Type B pancreatic cell (in vitro differentiated cells): Measurements from ENCODE around the gene DOCK4. TPM values are rescaled to one million over a fixed set of nuclear protein-coding genes. Genes with fewer than 3 reads are reported as not detected.

Source experiments
- DNase-seq: peaks from one replicate; pipeline ENCODE4 v3.0.0; 2021; ENCODE audit warnings: mixed read lengths; ENCODE audit not compliant: unreplicated experiment; ENCODE audit errors: extremely low spot score
- H3K27ac Mint-ChIP-seq: 2 replicates; pipeline ENCODE4 v1.8.0; 2021; ENCODE audit warnings: mild to moderate bottlenecking, mixed read lengths
- H3K27me3 Mint-ChIP-seq: 2 replicates; pipeline ENCODE4 v1.8.0; 2021; ENCODE audit warnings: mixed read lengths
- H3K36me3 Mint-ChIP-seq: 2 replicates; pipeline ENCODE4 v1.8.0; 2021; ENCODE audit warnings: mixed read lengths
- H3K4me1 Mint-ChIP-seq: one replicate; pipeline ENCODE4 v1.8.0; 2021; ENCODE audit warnings: mixed read lengths; ENCODE audit not compliant: unreplicated experiment
- H3K4me3 Mint-ChIP-seq: 2 replicates; pipeline ENCODE4 v1.8.0; 2021; ENCODE audit warnings: mild to moderate bottlenecking, mixed read lengths
- H3K9me3 Mint-ChIP-seq: 2 replicates; pipeline ENCODE4 v1.8.0; 2021; ENCODE audit warnings: mixed read lengths
- CTCF ChIP-seq: fragments of 200-600 bp; sonication (generic); conservative IDR thresholded peaks from 2 replicates; pipeline ENCODE4 v1.5.0; 2021; ENCODE audit warnings: antibody characterized with exemption, mild to moderate bottlenecking
- total RNA-seq: library from RNA; stranded (reverse); gene quantifications from 2 replicates; pipeline ENCODE4 v1.2.1, GENCODE V29; 2021; ENCODE audit warnings: low replicate concordance

Gene DOCK4
- total RNA-seq, 1 donor from 2014 or later = 24.6 TPM

DNA sequence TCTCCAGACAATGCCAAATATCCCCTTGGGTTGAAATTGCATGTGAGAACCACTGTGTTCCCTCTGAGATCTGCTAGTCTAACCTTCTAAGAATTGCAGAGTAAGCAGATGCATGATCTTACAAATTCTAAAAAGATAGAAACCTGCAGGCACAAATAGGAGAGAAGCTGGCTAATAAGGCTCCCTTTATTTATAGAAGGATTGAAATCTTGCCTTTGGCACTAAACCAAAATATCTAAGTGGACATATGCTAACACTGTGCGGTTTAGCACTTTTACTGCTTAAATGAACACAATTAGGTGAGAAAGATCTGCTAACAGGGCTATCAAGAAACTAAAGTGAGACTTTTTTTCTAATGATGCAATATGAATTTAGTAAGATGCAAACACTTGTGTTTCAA, 225.5 kb downstream of the DOCK4 start:
- TF ChIP-seq CTCF = no peak
- Mint-ChIP-seq H3K27me3 (no peaks in the 10 kb centered on the region), H3K36me3 (peaks cover 21% of the 10 kb centered on the region), H3K4me1 (no peaks in the 10 kb centered on the region), H3K4me3 (no peak overlapping the region), H3K9me3 (no peaks in the 10 kb centered on the region), H3K27ac (no peak overlapping the region)
- DNase-seq = no peak

- Mint-ChIP-seq H3K9me3 (no peaks in the 10 kb centered on the region), H3K27me3 (no peaks in the 10 kb centered on the region), H3K4me3 (no peak overlapping the region), H3K36me3 (peaks cover 23% of the 10 kb centered on the region), H3K4me1 (no peaks in the 10 kb centered on the region), H3K27ac (no peak overlapping the region)
- no peak for DNase-seq
- TF ChIP-seq CTCF = no peak
Observed at GRCh38 chr7:111975346-111975745, 230.9 kb downstream of the DOCK4 start.

GRCh38 chr7:111960984-111961383, 245.2 kb downstream of the DOCK4 start:
- TF ChIP-seq CTCF = no peak
- H3K27me3 Mint-ChIP-seq = no peaks in the 10 kb centered on the region
- no peaks in the 10 kb centered on the region for H3K9me3 Mint-ChIP-seq
- no peak for DNase-seq
- no peak overlapping the region for H3K27ac Mint-ChIP-seq
- H3K36me3 Mint-ChIP-seq = peaks cover 4% of the 10 kb centered on the region
- H3K4me3 Mint-ChIP-seq = no peak overlapping the region
- H3K4me1 Mint-ChIP-seq = peaks cover 4% of the 10 kb centered on the region

- DNase-seq = no peak
- Mint-ChIP-seq H3K4me1 (peaks cover 8% of the 10 kb centered on the region), H3K9me3 (no peaks in the 10 kb centered on the region), H3K4me3 (no peak overlapping the region), H3K36me3 (peaks cover 4% of the 10 kb centered on the region), H3K27ac (no peak overlapping the region), H3K27me3 (no peaks in the 10 kb centered on the region)
- no peak for TF ChIP-seq CTCF
Observed at GRCh38 chr7:111958896-111959295, 247.3 kb downstream of the DOCK4 start.

DNA sequence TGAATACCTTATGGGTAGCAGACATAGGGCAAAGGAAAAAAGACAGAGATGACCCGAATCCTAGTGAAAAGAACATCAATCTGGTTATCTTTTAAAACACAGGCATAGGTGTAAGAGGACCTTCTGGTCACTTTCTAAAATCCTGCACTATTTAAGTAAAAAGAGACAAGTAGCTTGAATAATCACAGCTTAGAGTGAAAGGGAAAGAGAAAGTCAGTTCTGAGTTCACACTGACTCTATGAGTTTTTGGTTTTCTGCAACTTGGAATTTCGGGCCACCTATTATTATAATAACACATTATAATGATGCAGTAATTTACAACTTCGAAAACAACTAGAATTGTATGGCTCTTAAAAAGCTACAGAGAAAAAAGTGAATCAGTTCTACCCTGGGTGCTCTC, 247.8 kb downstream of the DOCK4 start:
- Mint-ChIP-seq H3K27me3 (no peaks in the 10 kb centered on the region), H3K36me3 (peaks cover 4% of the 10 kb centered on the region), H3K27ac (no peak overlapping the region), H3K4me3 (no peak overlapping the region), H3K4me1 (peaks cover 10% of the 10 kb centered on the region), H3K9me3 (no peaks in the 10 kb centered on the region)
- TF ChIP-seq CTCF = no peak
- DNase-seq = no peak

DNA sequence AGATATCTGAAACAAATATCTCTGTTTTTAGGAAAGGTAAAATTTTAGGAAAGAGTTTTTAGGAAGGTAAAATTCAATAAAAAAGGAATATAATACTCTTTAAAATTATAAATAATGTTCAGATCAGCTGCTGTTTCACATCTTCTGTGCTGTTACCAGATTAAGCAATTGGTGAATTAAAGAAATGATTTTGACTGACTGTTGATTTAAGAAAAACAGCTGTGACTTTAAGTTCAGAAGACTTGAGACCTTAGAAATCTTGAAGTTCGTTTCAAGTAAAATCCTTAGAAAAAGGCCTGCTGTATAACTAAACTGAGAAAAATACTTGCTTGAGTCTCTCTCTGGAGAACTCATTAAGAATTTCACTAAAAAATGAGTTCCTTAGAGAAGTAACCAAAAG, 250.6 kb downstream of the DOCK4 start:
- Mint-ChIP-seq H3K4me1 (peaks cover 14% of the 10 kb centered on the region), H3K9me3 (no peaks in the 10 kb centered on the region), H3K27ac (no peak overlapping the region), H3K27me3 (no peaks in the 10 kb centered on the region), H3K36me3 (peaks cover 4% of the 10 kb centered on the region), H3K4me3 (no peak overlapping the region)
- TF ChIP-seq CTCF = no peak
- no peak for DNase-seq
